Heart right ventricle (tissue), 16 donors: ENCODE data around the gene C6orf15. TPM values are rescaled to one million over a fixed set of nuclear protein-coding genes. Genes with fewer than 3 reads are reported as not detected.
A peak's percentile ranks its signal among the peaks of the same experiment; 100 is the strongest.

Experiments
- ATAC-seq, 8 donors: fragments of 200-7000 bp; cut with Tn5 transposase; one replicate each; pipeline ENCODE4 v1.9.1; 2020; ENCODE audit warnings: mild to moderate bottlenecking in 8 of 8, moderate library complexity in 8 of 8, moderate number of reproducible peaks in 1 of 8
- DNase-seq, 2 donors: peaks; one replicate each; pipeline ENCODE4 v3.0.0-alpha.2; 2020
- H3K27ac ChIP-seq, 10 donors: fragments of 200-600 bp; sonication (generic) in 2 of 10; one replicate each; pipeline versions ENCODE4 v1.5.0 to v1.8.0; 2020 to 2022; ENCODE audit warnings: mild to moderate bottlenecking in 3 of 10
- H3K27me3 ChIP-seq, 7 donors: fragments of 200-600 bp; one replicate each; pipeline ENCODE4 v1.8.0; 2021 to 2022; ENCODE audit warnings: mild to moderate bottlenecking in 2 of 7
- H3K36me3 ChIP-seq, 9 donors: fragments of 200-600 bp; sonication (generic) in 1 of 9; one replicate each; pipeline versions ENCODE4 v1.5.0 to v1.8.0; 2020 to 2022; ENCODE audit warnings: mild to moderate bottlenecking in 2 of 9
- H3K4me1 ChIP-seq, 9 donors: fragments of 200-600 bp; sonication (generic) in 1 of 9; one replicate each; pipeline versions ENCODE4 v1.5.0 to v1.8.0; 2020 to 2022; ENCODE audit warnings: mild to moderate bottlenecking in 4 of 9
- H3K4me3 ChIP-seq, 10 donors: fragments of 200-600 bp; sonication (generic) in 2 of 10; one replicate each; pipeline versions ENCODE4 v1.5.0 to v1.8.0; 2020 to 2022; ENCODE audit warnings: mild to moderate bottlenecking in 7 of 10, moderate library complexity in 2 of 10
- H3K9me3 ChIP-seq, 11 donors: fragments of 200-600 bp in 10 of 11; sonication (generic) in 2 of 11; one replicate each; pipeline versions ENCODE4 v1.5.0 to v1.8.0; 2013 to 2022; ENCODE audit warnings: mild to moderate bottlenecking in 2 of 11, control low read depth in 1 of 11, moderate library complexity in 1 of 11
- WGBS, 2 donors: extraction: QIAGEN DNeasy Blood & Tissue Kit; methylation state at CpG; one replicate each; pipeline ENCODE4 v1.1.7; 2013; ENCODE audit warnings: inconsistent platforms in 1 of 2; 5-methylcytosine and 5-hydroxymethylcytosine counted together
- intact Hi-C, 10 donors: fragments of 100-400 bp; cut with DNase I; formaldehyde crosslinking; loops; one replicate each; pipeline versions ENCODE4 v1.11.1 to v1.14.2; 2022
- polyA plus RNA-seq, 2 donors: library from polyadenylated mRNA; stranded (reverse); fragments of 200-250 nt; gene quantifications; one replicate each; pipeline ENCODE4 v1.2.3, GENCODE V29; 2013
- total RNA-seq, 10 donors: library from RNA; stranded (reverse); fragmentation: NEBNext Ultra II Directional in 3 of 10; extraction: Animal tissue kit (Norgen Biotek cat#: 25700) in 3 of 10; gene quantifications; one replicate each; pipeline versions ENCODE4 v1.2.1 to v1.2.4, GENCODE V29; 2021 to 2023
- TF ChIP-seq, protein P1 (sequence below), 9 donors: fragments of 200-600 bp; sonication (generic) in 2 of 9; IDR thresholded peaks; one replicate each; pipeline versions ENCODE4 v1.5.0 to v1.8.0; 2021 to 2022; ENCODE audit warnings: antibody characterized with exemption in 9 of 9, mild to moderate bottlenecking in 5 of 9, moderate library complexity in 1 of 9
- donor health status: Arrhythmogenic right ventricular cardiomyopathy.
- donor health status: ischemic (EF 13 %, LVEDD 7.1; RV severe dilation, severe dysfunction).
- donor health status: healthy with polysubstance abuse.
- donor health status: DM: no; HTN: yes; CAD: no.
- donor health status: DM: no; HTN: no; CAD: no.
- donor health status: ischemic (EF 25% LVEDD 6.9; RV normal size, moderate dysfunction).
- donor health status: ischemic (EF 25% LVEDD 5.7; RV mildly dilated, moderate dysfunction).
- donor health status: healthy.
- donor health status: DM: yes; HTN: yes; CAD: no.
- donor health status: Ischemic cardiomyopathy.
- donor health status: ischemic (EF 35%, LVEDD 5.7; RV mildly dilated, moderate dysfunction).
- donor health status: nonischemic (EF 11% LVEDD 7.7; RV severe dilation, severe dysfunction).
- donor health status: DM: yes; HTN: yes; CAD: no.
- donor health status: PGD.
- donor health status: ischemic (EF 29% LVEDD 5.4; RV normal size, mild dysfunction).
- donor health status: nonischemic (EF 23%, LVEDD 6.1; RV moderate dilation, normal function).

Gene C6orf15
- total and polyA plus RNA-seq, 12 donors = not detected

DNA sequence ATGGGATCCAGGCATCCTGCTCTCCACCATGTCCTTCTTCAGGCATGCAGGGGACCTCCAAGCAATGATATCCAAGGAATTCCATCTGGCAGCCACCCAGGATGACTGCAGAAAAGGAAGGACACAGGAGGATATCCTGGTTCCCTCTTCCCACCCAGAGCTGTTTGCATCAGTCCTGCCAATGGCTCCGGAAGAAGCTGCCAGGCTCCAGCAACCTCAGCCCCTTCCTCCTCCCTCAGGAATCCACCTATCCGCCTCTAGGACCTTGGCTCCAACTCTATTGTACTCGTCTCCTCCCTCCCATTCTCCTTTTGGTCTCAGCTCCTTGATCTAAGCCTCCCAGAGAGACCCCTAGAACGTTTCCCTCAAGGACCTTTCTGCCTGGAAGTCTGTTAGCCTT, 27.2 kb upstream of the C6orf15 start:
- H3K27ac ChIP-seq = no peak overlapping the region
- peaks cover 0 to 15% (median under 1%) of the 10 kb centered on the region in 9 donors for H3K36me3 ChIP-seq
- peaks cover 14 to 47% (median 28%) of the 10 kb centered on the region in 9 donors for H3K4me1 ChIP-seq
- intact Hi-C loops = loop anchor here in 7 of 10 donors (2.0 to 10.0 kb wide), 5 partner anchors 47 to 228 kb away; partner anchors contain the start of gene HLA-C (in 2 of the 7)
- no peaks in the 10 kb centered on the region for H3K27me3 ChIP-seq
- WGBS, 2 donors = 11 to 13% methylated on average over 4 of the region's 4 CpGs
- ATAC-seq = no peak
- H3K9me3 ChIP-seq = no peaks in the 10 kb centered on the region
- H3K4me3 ChIP-seq = no peak overlapping the region
- no peak for DNase-seq
- TF ChIP-seq, protein P1, sequence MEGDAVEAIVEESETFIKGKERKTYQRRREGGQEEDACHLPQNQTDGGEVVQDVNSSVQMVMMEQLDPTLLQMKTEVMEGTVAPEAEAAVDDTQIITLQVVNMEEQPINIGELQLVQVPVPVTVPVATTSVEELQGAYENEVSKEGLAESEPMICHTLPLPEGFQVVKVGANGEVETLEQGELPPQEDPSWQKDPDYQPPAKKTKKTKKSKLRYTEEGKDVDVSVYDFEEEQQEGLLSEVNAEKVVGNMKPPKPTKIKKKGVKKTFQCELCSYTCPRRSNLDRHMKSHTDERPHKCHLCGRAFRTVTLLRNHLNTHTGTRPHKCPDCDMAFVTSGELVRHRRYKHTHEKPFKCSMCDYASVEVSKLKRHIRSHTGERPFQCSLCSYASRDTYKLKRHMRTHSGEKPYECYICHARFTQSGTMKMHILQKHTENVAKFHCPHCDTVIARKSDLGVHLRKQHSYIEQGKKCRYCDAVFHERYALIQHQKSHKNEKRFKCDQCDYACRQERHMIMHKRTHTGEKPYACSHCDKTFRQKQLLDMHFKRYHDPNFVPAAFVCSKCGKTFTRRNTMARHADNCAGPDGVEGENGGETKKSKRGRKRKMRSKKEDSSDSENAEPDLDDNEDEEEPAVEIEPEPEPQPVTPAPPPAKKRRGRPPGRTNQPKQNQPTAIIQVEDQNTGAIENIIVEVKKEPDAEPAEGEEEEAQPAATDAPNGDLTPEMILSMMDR (IDR thresholded peaks at IDR 0.05) = no peak

DNA sequence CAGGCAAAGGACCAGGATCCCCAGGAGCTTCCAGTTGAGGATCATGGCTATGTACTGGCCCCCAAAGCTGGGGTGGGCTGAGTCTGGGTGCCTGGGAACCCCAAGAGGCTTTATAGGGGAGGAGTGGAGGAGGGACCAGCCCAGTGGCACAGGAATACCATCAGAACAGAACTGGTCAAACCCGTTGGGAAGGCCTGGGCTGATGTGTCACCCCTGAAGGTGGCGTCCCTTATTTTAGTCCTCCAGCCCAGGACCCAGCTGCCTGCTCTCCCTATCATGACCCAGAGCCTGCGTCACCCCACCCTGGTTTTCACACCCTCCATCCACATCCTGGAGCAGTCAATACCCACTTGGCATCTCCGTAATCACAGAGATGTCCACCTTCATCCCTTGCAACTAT, 26.6 kb upstream of the C6orf15 start, which contains the start of gene PSORS1C2:
TSS of gene PSORS1C2 (minus strand) at position 85 of the 400 bp plus-strand sequence. CDS start at position 45, 40 bp downstream.
- Histone ChIP-seq H3K27me3 (no peaks in the 10 kb centered on the region), H3K36me3 (peaks cover 0 to 9% (median 0%) of the 10 kb centered on the region in 9 donors), H3K9me3 (no peaks in the 10 kb centered on the region), H3K4me1 (peaks cover 14 to 43% (median 27%) of the 10 kb centered on the region in 9 donors), H3K4me3 (peak within 1 kb of the TSS in 4 of 10 donors; percentile 31 to 44 (median 36)), H3K27ac (peak within 1 kb of the TSS in 1 of 10 donors; percentile 3)
- 87 to 93% methylated on average over 4 of the region's 4 CpGs for WGBS, 2 donors
- intact Hi-C loops = loop anchor here in 7 of 10 donors (2.0 to 10.0 kb wide), 5 partner anchors 48 to 228 kb away; partner anchors contain the start of gene HLA-C (in 2 of the 7)
- TF ChIP-seq, protein P1 (IDR thresholded peaks at IDR 0.05) = no peak
- ATAC-seq (no peak), DNase-seq (no peak)

DNA sequence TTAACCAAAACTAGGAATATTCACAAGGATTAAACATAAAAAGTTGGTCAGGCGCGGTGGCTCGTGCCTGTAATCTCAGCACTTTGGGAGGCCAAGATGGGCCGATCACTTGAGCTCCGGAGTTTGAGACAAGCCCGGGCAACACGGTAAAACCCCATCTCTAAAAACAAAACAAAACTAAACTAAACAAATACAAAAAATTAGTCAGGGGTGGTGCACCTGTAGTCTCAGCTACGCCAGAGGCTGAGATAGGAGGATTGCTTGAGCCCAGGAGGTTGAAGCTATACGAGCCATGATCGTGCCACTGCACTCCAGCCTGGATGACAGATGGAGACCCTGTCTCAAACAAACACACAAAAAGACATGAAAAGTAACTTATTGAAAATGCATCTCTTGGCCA, 23.3 kb upstream of the C6orf15 start:
- intact Hi-C loops = loop anchor here in 8 of 10 donors (2.0 to 10.0 kb wide), 4 partner anchors 57 to 232 kb away; partner anchors contain the start of gene HLA-C (in 2 of the 8)
- Histone ChIP-seq H3K4me1 (peaks cover 3 to 22% (median 9%) of the 10 kb centered on the region in 9 donors), H3K27me3 (no peaks in the 10 kb centered on the region), H3K27ac (no peak overlapping the region), H3K4me3 (no peak overlapping the region), H3K36me3 (no peaks in the 10 kb centered on the region), H3K9me3 (no peaks in the 10 kb centered on the region)
- ATAC-seq = no peak
- TF ChIP-seq, protein P1 (IDR thresholded peaks at IDR 0.05) = no peak
- WGBS, 2 donors = 86 to 94% methylated on average over 10 of the region's 10 CpGs
- no peak for DNase-seq

DNA sequence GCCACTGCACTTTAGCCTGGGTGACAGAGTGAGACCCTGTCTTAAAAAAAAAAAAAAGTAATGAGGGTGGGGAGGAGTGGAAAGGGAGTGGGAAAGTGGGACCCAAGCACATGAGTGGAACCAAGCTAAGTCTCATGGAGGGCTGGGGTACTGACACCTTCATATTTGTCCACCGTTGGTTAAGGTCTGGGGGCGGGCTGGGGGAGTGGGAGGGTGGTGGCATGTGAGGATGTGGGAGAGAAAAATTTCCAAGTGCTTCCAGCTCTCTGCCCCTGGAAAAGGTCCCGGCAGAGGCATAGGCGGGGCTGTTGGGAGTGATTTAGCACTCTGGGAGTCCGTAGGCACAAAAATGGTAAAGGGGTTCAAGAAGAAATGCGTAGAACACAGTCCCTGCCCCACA, 20.4 kb upstream of the C6orf15 start:
- no peak overlapping the region for H3K4me3 ChIP-seq
- 76 to 80% methylated on average over 6 of the region's 6 CpGs for WGBS, 2 donors
- no peaks in the 10 kb centered on the region for H3K27me3 ChIP-seq
- no peaks in the 10 kb centered on the region for H3K9me3 ChIP-seq
- no peak for DNase-seq
- intact Hi-C loops = loop anchor here in 3 of 10 donors (5.0 to 10.0 kb wide), 2 partner anchors 142 to 234 kb away; partner anchors contain the start of gene HLA-C (in 2 of the 3)
- TF ChIP-seq, protein P1 (IDR thresholded peaks at IDR 0.05) = no peak
- H3K36me3 ChIP-seq = no peaks in the 10 kb centered on the region
- ATAC-seq = no peak
- H3K27ac ChIP-seq = no peak overlapping the region
- H3K4me1 ChIP-seq = peaks cover 0 to 10% (median 4%) of the 10 kb centered on the region in 9 donors
